Hematopoietic multipotent progenitor cell treated with erythropoietin and hydrocortisone succinate and interleukin-3 and kit ligand, for 17 days (in vitro differentiated cells): ENCODE data around the gene BARD1.
"Not testable (repeated sequence)": the region's sequence is repeated elsewhere in the genome, so short reads cannot be mapped to it uniquely, and the experiment has no call there.

Experiments
- DNase-seq: peaks from one replicate; pipeline ENCODE4 v3.0.0-alpha.2; 2015; ENCODE audit warnings: low spot score

Gene BARD1

GRCh38 chr2:214765180-214765579 is 44.3 kb downstream of the BARD1 start:
- DNase-seq = no peak

- no peak for DNase-seq
These were observed 56.0 kb downstream of the BARD1 start for GRCh38 chr2:214753455-214753854.

- no peak for DNase-seq
These were observed 59.0 kb downstream of the BARD1 start for GRCh38 chr2:214750529-214750928.

GRCh38 chr2:214747992-214748391 is 61.5 kb downstream of the BARD1 start:
- DNase-seq = no peak

GRCh38 chr2:214742119-214742518 is 67.4 kb downstream of the BARD1 start:
- no peak for DNase-seq

- DNase-seq = no peak
These were observed 68.6 kb downstream of the BARD1 start for GRCh38 chr2:214740867-214741395.

GRCh38 chr2:214737188-214737587 is 72.3 kb downstream of the BARD1 start:
- no peak for DNase-seq

GRCh38 chr2:214730800-214731407 is 78.6 kb downstream of the BARD1 start:
- no peak for DNase-seq

GRCh38 chr2:214730248-214730647 is 79.2 kb downstream of the BARD1 start:
- no peak for DNase-seq

- no peak for DNase-seq
These were observed 84.7 kb downstream of the BARD1 start for GRCh38 chr2:214724741-214725140.

GRCh38 chr2:214717837-214718236 is 91.6 kb downstream of the BARD1 start:
- DNase-seq = not testable (repeated sequence)

- DNase-seq = no peak
These were observed 92.5 kb downstream of the BARD1 start for GRCh38 chr2:214716811-214717560.

GRCh38 chr2:214715025-214715424 is 94.5 kb downstream of the BARD1 start:
- DNase-seq = no peak

- no peak for DNase-seq
These were observed 96.2 kb downstream of the BARD1 start for GRCh38 chr2:214713080-214713830.

- no peak for DNase-seq
These were observed 98.8 kb downstream of the BARD1 start for GRCh38 chr2:214710729-214711128.

- DNase-seq = no peak
These were observed 102.5 kb downstream of the BARD1 start for GRCh38 chr2:214706986-214707385.

GRCh38 chr2:214699236-214699635 is 110.2 kb downstream of the BARD1 start:
- DNase-seq = no peak

GRCh38 chr2:214696681-214697080 is 112.8 kb downstream of the BARD1 start:
- no peak for DNase-seq

- no peak for DNase-seq
These were observed 113.7 kb downstream of the BARD1 start for GRCh38 chr2:214695789-214696188.

GRCh38 chr2:214683557-214683956 is 125.9 kb downstream of the BARD1 start:
- not testable (repeated sequence) for DNase-seq

GRCh38 chr2:214679736-214680135 is 129.7 kb downstream of the BARD1 start:
- DNase-seq = no peak

- no peak for DNase-seq
These were observed 132.9 kb downstream of the BARD1 start for GRCh38 chr2:214676421-214677089.
